ENCODE results near the gene RANBP9. TPM values are rescaled to one million over a fixed set of nuclear protein-coding genes. Genes with fewer than 3 reads are reported as not detected.

RANBP9 gene
- total and polyA plus RNA-seq, 4 donors = 5.8 to 25.2 (median 14.1) TPM

GRCh38 chr6:13604135-13604534 is 107.5 kb downstream of the RANBP9 start (continued):
- TF ChIP-seq ATF3 (IDR thresholded peaks at IDR 0.05) = no peak

GRCh38 chr6:13600036-13600435 is 111.6 kb downstream of the RANBP9 start:
- peaks cover 0 to 71% (median 47%) of the 10 kb centered on the region in 4 donors for H3K36me3 ChIP-seq (ENCODE audit: control insufficient read depth in 4 of 4, insufficient read depth in 3 of 4, low read depth in 1 of 4, low read length in 3 of 4)
- H3K9me3 ChIP-seq (ENCODE audit: control insufficient read depth in 4 of 4, low read length in 3 of 4) = no peaks in the 10 kb centered on the region
- no peak for TF ChIP-seq RAD21 (IDR thresholded peaks at IDR 0.05)
- TF ChIP-seq CTCF (IDR thresholded peaks at IDR 0.05; ENCODE audit: low read depth, low read length, missing input control) = no peak
- TF ChIP-seq YY1 (IDR thresholded peaks at IDR 0.05) = no peak
- TF ChIP-seq MAX (IDR thresholded peaks at IDR 0.05) = no peak
- TF ChIP-seq HNF4A (conservative IDR thresholded peaks at IDR 0.05) = no peak
- TF ChIP-seq HNF4G (IDR thresholded peaks at IDR 0.05) = no peak
- no peak for TF ChIP-seq JUND (IDR thresholded peaks at IDR 0.05)
- TF ChIP-seq TAF1 (conservative IDR thresholded peaks at IDR 0.05) = no peak
- TF ChIP-seq FOXA1 (IDR thresholded peaks at IDR 0.05) = no peak
- TF ChIP-seq REST (IDR thresholded peaks at IDR 0.05) = no peak
- no peak for TF ChIP-seq ZBTB33 (IDR thresholded peaks at IDR 0.05)
- WGBS = 97% methylated on average over 6 of the region's 6 CpGs
- no peak overlapping the region for H3K4me3 ChIP-seq (ENCODE audit: low read depth in 1 of 3, low read length in 3 of 3)
- no peak overlapping the region for H3K9ac ChIP-seq (ENCODE audit: low read depth in 1 of 2, low read length in 2 of 2)
- no peaks in the 10 kb centered on the region for H3K27me3 ChIP-seq (ENCODE audit: control insufficient read depth in 4 of 4, insufficient read depth in 4 of 4, low read length in 3 of 4)
- H3K4me1 ChIP-seq (ENCODE audit: control insufficient read depth in 4 of 4, insufficient read depth in 4 of 4, low read length in 3 of 4) = no peaks in the 10 kb centered on the region
- no peak for DNase-seq (ENCODE audit: low spot score)
- H3K27ac ChIP-seq (ENCODE audit: low read depth in 1 of 2, low read length in 2 of 2) = no peak overlapping the region

GRCh38 chr6:13597073-13597472 is 114.6 kb downstream of the RANBP9 start:
- Histone ChIP-seq H3K9ac (ENCODE audit: low read depth in 1 of 2, low read length in 2 of 2) (no peak overlapping the region), H3K4me1 (ENCODE audit: control insufficient read depth in 4 of 4, insufficient read depth in 4 of 4, low read length in 3 of 4) (no peaks in the 10 kb centered on the region), H3K36me3 (ENCODE audit: control insufficient read depth in 4 of 4, insufficient read depth in 3 of 4, low read depth in 1 of 4, low read length in 3 of 4) (peaks cover 0 to 74% (median 57%) of the 10 kb centered on the region in 4 donors), H3K27me3 (ENCODE audit: control insufficient read depth in 4 of 4, insufficient read depth in 4 of 4, low read length in 3 of 4) (no peaks in the 10 kb centered on the region), H3K27ac (ENCODE audit: low read depth in 1 of 2, low read length in 2 of 2) (no peak overlapping the region), H3K9me3 (ENCODE audit: control insufficient read depth in 4 of 4, low read length in 3 of 4) (no peaks in the 10 kb centered on the region), H3K4me3 (ENCODE audit: low read depth in 1 of 3, low read length in 3 of 3) (no peak overlapping the region)
- no peak for DNase-seq (ENCODE audit: low spot score)
- WGBS = 98% methylated on average over 4 of the region's 4 CpGs
- TF ChIP-seq SP1 (IDR thresholded peaks at IDR 0.05) (no peak), RAD21 (IDR thresholded peaks at IDR 0.05) (no peak), MAX (IDR thresholded peaks at IDR 0.05) (no peak), YY1 (IDR thresholded peaks at IDR 0.05) (no peak), EGR1 (IDR thresholded peaks at IDR 0.05; ENCODE audit: low read depth in 2 of 2) (no peak), FOXA1 (IDR thresholded peaks at IDR 0.05) (no peak), GABPA (IDR thresholded peaks at IDR 0.05 in 1 of 2, conservative IDR thresholded peaks at IDR 0.05 in 1 of 2) (no peak), HNF4G (IDR thresholded peaks at IDR 0.05) (no peak), HNF4A (conservative IDR thresholded peaks at IDR 0.05) (no peak), RXRA (IDR thresholded peaks at IDR 0.05) (no peak), REST (IDR thresholded peaks at IDR 0.05) (no peak), ZBTB33 (IDR thresholded peaks at IDR 0.05) (no peak)

All from liver (tissue), 9 donors.